Endometrial microvascular endothelial cells (primary cell): Measurements from ENCODE around the gene ROR1. TPM values are rescaled to one million over a fixed set of nuclear protein-coding genes. Genes with fewer than 3 reads are reported as not detected.

Experiments
- total RNA-seq: library from RNA; depleted of rRNA; stranded (reverse); fragments of >200 nt; gene quantifications from one replicate; pipeline ENCODE4 v1.2.3, GENCODE V29; 2015; ENCODE audit errors: inconsistent ontology term

The ROR1 gene
- total RNA-seq, 1 donor from 2014 or later: 3.1 TPM

Other genes starting within 250 kb of the ROR1 start
- 46.3 TPM for gene PGM1, start 180.6 kb upstream of the ROR1 start, total RNA-seq